ENCODE data around the gene CCL4L2.
"Not testable (repeated sequence)": the region's sequence is repeated elsewhere in the genome, so short reads cannot be mapped to it uniquely, and the experiment has no call there.

GRCh38 chr17:36194147-36194831, 16.6 kb upstream of the CCL4L2 start:
- TF ChIP-seq FOXP1 (CRISPR knock-in tag; IDR thresholded peaks at IDR 0.05; ENCODE audit: borderline replicate concordance); TP53 (CRISPR knock-in tag; IDR thresholded peaks at IDR 0.05); ELF4 (CRISPR knock-in tag; IDR thresholded peaks at IDR 0.05; ENCODE audit: low read depth); CTCF (IDR thresholded peaks at IDR 0.05); MLX (CRISPR knock-in tag; IDR thresholded peaks at IDR 0.05); E2F5 (CRISPR knock-in tag; IDR thresholded peaks at IDR 0.05); STAT6 (CRISPR knock-in tag; conservative IDR thresholded peaks at IDR 0.05; ENCODE audit: low read depth); USF2 (CRISPR knock-in tag; IDR thresholded peaks at IDR 0.05); ZNF121 (CRISPR knock-in tag; IDR thresholded peaks at IDR 0.05); ZBTB43 (CRISPR knock-in tag; IDR thresholded peaks at IDR 0.05); ATF3 (CRISPR knock-in tag; conservative IDR thresholded peaks at IDR 0.05); GABPB1 (CRISPR knock-in tag; IDR thresholded peaks at IDR 0.05); RORB (CRISPR knock-in tag; IDR thresholded peaks at IDR 0.05): not testable (repeated sequence)
